Measurements from ENCODE around the gene RAB1A.

The RAB1A gene

GRCh38 chr2:65085148-65085547 is 44.8 kb downstream of the RAB1A start:
- DNase-seq = no peak

- no peak for DNase-seq
These were observed 48.6 kb downstream of the RAB1A start for GRCh38 chr2:65081232-65081685.

GRCh38 chr2:65079017-65079416 is 50.9 kb downstream of the RAB1A start:
- DNase-seq = no peak

DNA sequence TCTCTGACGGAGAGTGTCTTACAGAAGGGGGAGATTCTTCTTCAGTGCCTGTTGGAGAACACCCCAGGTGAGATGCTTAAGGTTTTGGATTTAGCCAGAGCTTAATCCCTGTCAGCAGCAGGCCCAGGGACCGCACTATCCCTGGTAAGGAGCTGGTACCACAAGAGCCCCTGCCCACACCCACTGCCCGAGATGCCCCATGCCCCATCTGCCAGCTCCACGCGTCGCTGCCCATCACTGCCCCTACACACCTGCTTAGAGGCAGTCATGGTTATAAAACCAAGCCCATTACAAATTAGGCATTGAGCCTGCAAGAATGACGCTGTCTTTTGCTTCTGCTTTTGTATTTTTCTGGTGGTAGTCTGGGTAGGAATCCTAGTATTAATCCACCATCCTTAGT is 52.0 kb downstream of the RAB1A start:
- no peak for DNase-seq

DNA sequence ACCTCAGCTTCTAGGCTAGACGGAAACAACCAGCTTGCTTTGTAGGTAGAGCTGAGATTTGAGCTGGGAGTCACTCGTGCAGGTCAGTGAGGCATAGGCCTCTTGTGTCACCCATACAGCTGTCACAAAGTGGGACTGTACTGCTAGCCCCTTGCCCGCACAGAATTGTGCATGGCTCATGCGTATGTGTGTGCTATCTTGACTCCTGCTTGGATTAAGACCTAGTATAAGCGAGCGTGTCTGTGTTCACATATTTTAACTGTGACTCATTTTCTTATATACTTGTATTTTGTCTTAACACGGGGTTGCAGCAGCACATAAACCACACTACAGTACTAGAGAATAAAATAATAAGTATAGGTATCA is 53.6 kb downstream of the RAB1A start:
- DNase-seq = no peak

DNA sequence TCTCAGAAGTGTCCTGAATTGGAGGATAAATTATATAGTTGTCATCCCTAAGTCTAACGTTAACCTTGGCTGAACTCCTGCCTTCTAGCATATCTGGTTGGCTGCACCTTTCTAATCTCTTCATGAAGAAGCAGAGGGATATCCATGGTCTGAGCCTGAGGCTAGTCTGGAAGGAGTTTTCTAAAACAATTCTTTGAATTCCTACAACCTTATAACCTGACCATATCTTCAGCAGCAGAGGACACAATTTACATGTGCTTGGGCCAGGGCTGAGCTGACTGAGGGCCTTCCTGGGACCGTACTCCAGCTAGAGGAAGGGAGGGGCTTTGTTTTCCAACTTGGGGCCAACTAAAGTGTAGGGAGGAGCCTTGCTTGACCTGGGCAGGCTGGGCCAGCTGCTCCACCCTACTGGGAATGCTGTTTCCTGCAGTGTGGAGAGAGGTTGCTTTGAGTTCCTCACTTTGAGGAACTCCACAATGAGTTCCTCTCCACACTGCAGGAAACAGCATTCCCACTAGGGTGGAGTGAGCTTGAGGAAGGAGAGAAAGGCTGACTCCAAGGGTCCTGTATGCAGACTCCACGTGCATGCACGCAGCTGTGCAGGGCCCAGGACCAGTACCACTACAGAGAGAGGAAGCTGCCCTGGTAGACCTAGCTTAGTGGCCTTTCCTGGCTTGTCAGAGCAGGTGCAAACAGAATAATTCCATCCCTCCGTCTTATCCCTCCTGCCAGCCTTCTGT is 54.1 kb downstream of the RAB1A start:
- DNase-seq = no peak

DNA sequence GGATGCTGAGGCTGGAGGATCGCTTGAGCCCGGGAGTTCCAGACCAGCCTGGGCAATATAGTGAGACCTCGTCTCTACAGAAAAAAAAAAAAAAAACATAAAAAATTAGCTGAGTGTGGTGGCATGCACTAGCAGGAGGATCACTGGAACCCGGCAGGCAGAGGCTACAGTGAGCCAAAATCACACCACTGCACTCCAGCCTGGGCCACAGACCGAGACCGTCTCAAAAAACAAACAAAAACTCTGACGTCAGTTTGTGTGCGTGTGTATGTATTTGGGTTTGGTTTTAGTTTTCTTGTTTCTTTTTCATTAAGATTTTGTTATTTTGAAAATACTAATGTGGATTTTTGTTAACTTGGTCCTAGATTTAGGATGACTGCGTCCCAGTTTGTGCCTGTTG is 54.7 kb downstream of the RAB1A start:
- DNase-seq = no peak

- no peak for DNase-seq
These were observed 55.9 kb downstream of the RAB1A start for GRCh38 chr2:65073879-65074565.

DNA sequence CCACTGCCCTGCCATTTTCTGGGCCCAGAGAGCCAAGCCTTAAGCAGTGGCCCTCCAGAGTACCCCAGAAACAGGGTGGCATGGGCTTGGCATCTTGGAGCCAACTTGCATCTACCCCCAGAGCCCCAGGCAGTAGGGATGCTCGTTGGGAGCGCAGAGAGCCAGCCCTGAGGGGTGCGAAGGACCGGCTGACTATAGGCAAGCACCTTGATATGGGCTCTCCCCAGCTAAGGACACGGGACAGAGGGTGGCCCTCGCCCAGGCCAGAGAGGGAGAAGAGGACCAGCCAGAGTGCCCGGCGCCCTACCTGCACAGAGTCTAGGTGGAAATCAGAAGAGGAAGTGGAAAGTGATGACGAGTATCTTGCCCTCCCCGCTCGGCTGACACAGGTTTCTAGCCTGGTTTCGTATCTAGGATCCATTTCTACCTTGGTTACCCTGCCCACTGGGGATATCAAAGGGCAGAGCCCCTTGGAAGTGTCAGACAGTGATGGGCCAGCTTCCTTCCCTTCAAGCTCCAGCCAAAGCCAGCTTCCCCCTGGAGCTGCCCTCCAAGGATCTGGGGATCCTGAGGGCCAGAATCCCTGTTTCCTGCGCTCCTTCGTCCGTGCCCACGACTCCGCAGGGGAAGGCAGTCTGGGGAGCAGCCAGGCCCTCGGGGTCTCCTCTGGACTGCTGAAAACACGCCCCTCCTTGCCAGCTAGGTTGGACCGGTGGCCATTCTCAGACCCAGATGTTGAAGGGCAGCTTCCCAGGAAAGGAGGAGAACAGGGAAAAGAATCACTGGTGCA is 57.5 kb downstream of the RAB1A start:
- no peak for DNase-seq

GRCh38 chr2:65071499-65072180 is 58.3 kb downstream of the RAB1A start:
- DNase-seq = no peak

GRCh38 chr2:65070856-65071255 is 59.0 kb downstream of the RAB1A start:
- DNase-seq = no peak

GRCh38 chr2:65070172-65070830 is 59.6 kb downstream of the RAB1A start:
- DNase-seq = no peak

DNA sequence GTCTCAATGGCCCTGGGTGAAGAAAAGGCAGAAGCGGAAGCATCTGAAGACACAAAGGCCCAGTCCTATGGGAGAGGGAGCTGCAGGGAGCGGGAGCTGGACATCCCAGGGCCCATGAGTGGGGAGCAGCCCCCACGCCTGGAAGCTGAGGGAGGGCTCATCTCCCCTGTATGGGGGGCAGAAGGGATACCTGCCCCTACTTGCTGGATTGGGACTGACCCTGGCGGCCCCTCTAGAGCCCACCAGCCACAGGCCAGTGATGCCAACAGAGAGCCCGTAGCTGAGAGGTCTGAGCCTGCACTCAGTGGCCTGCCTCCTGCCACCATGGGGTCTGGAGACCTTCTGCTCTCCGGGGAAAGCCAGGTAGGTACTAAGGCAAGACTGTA is 60.5 kb downstream of the RAB1A start:
- no peak for DNase-seq

DNA sequence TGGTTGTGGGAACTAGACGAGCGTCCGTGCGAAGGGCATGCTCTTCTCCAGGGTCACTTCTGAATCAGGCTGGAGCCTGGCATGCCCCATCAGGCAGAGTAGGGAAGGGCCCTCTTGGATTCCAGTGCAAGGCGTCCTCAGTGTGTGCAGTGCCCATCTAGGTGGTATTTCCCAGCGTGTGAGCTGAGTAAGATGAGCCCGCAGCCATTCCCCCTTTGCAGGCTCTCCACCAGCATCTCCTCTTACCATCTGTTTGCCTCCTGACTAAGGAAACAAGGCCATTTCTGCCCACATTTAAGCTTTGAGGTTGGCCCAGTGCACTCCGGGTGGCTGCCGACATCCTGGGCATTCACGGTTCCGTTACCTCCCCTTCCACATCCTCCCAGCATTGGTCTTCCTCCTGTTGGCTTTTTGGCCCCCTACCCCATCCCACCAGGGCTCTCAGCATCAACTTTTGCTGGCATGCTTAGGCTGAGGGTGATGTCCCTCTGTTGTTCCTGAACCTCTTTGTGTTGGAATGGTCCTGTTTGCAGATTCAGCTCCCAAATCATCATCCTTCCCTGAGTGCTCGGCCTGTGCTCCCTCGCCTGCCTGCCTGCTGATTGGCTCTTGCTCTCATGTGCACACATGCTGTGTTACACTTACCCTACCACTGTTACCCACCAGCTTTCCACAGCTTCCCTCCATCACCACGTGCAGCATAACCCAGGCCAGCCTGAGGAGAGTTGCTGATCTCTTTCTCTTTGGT is 61.9 kb downstream of the RAB1A start:
- DNase-seq = no peak

DNA sequence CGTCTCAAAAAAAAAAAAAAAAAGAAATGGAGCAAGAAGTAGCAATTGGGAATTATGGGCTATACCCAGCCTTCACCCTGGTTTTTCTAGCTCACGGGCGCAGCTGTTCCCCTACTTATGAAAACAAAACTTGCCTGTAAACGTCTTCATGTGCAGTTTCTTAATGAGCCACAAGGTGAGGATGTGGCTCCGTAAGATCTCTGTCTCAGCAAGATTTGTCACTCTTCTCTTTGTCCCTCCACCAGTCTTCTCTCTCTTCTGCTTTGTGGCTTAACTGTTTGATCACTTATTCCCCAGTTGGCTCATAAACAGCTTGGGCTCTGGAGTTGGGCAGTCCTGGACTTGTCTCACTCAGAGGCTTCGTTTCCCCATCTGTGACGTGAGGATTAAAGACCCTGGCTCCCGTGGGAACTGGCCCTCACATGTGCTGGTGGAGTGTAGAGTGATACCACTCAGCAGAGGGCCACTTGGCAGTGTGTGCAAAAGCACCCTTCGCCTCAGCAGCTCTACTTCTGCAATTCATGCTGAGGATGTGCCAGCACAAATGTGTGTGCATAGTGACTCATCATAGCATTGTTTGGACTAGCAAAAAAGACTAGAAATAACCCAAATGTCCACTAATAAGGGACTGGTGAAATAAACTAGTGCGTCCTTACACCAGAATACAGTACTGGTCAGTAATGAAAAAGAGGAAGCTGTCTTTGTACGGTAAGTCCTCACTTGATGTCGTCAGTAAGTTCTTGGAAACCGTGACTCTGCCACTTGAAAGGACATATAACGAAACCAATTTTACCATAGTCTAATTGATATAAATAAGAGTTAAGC is 65.0 kb downstream of the RAB1A start:
- DNase-seq = peak; percentile 71

GRCh38 chr2:65062843-65063825 is 66.8 kb downstream of the RAB1A start:
- DNase-seq = no peak

DNA sequence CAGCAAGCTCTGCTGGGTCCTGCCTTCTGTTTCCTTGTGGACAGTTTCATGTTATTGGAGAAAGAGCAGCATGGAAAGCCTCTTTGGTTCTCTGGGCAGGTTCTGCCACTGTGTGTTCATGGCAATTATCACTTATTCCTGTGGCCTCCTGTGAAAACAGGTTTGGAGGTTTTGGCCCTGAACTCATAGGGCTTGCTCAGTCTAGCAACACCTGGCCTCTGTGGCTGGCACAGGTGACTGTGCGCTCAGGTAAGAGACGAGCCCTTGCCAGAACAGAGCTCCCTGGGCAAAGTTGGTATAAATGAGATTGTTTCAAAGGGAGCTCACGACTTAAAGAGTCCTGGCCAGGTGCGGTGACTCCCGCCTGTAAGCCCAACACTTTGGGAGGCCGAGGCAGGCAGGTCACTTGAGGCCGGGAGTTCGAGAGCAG is 68.0 kb downstream of the RAB1A start:
- DNase-seq = no peak

- DNase-seq = no peak
These were observed 68.6 kb downstream of the RAB1A start for GRCh38 chr2:65061146-65061909.

- no peak for DNase-seq
These were observed 70.8 kb downstream of the RAB1A start for GRCh38 chr2:65059071-65059470.

All from CD4-positive, alpha-beta T cell treated with Interleukin-21 for 1 hour (primary cell).